Measurements from ENCODE around the gene JMY.
"Not testable (repeated sequence)": the region's sequence is repeated elsewhere in the genome, so short reads cannot be mapped to it uniquely, and the experiment has no call there.

JMY gene

DNA sequence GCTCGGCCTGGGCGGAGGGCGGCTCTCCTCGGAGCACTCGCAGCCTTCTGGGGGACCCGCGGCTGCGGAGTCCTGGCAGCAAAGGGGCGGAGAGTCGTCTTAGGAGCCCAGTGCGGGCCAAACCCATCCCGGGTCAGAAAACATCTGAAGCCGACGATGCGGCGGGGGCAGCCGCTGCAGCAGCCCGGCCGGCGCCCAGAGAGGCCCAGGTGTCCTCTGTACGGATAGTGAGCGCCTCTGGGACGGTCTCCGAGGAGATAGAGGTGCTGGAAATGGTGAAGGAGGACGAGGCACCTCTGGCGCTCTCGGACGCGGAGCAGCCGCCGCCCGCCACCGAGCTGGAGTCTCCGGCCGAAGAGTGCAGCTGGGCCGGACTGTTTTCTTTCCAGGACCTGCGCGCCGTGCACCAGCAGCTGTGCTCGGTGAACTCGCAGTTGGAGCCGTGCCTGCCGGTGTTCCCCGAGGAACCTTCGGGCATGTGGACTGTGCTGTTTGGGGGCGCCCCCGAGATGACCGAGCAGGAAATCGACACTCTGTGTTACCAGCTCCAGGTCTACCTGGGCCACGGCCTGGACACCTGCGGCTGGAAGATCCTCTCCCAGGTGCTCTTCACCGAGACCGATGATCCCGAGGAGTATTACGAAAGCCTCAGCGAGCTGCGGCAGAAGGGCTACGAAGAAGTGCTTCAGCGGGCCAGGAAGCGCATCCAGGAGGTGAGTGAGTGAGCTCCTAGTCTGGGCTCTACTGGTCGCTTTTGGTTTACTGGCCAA is 1.2 kb downstream of the JMY start:
- DNase-seq = peak; percentile 10 to 34 (median 12)

DNA sequence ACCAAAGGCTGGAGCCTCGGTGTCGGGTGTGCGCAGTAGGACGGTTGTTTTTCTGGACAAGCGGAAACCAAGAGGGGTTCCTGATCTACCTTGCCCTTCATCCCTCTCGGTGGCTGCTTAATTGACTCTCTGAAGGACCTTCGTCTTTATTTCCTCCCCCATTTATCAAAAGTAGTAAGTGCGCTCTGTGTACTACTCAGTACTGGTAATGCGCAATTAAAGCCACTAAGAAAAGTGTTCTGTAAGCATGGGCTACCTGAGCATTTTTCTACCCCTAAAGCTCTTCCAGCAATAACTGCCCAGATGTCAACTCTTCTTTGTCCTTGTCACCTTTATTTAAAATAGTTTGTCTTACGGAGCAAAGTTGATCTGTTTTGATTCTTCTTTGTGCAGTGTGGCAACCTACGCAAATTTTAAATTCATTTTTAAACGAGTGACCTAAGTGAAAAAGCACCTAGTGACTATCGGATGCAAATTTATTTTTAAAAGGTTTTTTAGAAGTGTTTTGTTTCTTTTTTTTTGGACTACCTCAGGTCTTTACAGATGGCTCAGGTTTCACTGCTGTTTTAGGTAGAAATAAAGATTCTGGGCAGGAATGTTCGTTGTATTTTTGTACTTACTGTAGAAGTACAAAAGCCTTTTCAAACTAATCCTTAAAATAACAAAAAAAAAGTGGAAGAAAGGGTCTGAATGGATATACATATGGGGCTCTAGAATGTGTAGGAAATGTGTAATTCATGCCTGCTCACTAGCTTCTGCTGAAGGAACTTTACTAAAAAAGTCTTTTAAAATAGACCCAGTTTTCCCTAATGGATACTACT is 2.0 kb downstream of the JMY start:
- DNase-seq = no peak

DNA sequence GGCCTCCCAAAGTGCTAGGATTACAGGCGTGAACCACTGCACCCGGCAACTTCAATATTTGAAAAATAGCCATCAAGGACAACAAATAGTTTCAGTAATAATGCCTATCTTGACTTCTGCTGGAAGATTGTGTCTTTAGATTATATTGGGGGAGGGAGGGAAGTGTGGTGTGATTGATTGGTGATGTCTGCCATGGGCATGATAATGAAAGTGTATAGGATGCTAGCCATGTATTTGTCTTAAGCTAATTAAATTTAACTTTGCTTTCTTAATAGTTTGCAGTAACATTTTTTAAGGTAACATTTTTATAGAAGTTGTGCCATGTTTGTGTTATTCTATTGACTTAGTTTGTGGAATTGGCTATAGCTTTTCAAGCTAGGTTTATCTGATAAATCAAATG is 4.6 kb downstream of the JMY start:
- no peak for DNase-seq

DNA sequence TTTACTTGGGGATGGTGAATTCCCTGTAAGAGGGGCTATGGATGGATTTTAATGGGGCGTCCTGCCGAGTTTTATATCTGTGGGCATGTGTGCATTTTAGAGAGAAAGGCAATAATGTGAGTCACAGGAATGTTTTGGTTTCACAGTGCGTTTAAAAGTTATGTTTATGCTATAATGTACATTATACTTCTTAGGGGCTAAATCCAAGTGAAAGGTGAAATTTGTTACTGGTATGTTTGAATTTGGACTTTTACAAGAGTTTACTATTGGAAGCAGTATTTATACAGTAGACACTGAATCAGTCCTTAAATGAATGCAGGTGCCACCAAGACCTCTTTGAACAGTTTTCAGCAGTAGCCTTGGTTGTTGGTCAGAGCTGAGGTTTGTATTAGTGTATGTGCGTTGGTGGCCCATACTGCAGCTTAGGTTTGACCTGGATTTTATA is 5.6 kb downstream of the JMY start:
- no peak for DNase-seq

DNA sequence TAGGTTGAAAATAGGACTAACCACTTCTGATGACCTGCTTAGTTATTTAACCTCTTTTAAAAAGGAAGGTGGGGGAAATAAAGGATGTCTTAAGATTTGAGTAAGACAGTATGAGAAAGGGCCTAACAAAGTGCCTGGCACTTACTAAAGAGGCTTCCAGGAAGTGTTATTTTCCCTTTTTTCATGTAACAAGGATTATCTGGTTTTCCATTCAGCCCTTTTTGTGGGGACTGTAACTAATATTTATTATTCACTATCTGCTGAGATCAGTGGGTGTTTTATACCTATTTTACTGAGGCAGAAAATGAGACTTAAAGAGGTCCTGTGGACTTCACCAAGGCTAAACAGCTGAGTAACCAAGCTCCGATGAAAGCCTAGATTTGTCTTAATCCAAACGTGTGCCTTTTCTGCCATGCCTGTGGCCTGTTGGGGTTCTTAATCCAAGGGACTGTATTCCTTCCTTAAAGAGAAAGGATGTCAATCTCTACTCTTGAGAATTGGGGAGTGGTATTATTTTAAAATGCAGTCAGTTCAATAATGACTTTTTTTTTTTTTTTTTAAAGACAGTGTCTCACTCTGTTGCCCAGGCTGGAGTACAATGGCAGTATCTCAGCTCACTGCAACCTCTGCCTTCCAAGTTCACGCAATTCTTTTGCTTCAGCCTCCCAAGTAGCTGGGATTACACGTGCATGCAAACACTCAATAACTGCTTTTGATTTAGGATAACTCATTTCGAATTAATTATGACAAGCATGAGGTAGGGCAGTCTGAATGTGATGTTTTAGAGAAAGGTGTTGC is 6.5 kb downstream of the JMY start:
- no peak for DNase-seq

DNA sequence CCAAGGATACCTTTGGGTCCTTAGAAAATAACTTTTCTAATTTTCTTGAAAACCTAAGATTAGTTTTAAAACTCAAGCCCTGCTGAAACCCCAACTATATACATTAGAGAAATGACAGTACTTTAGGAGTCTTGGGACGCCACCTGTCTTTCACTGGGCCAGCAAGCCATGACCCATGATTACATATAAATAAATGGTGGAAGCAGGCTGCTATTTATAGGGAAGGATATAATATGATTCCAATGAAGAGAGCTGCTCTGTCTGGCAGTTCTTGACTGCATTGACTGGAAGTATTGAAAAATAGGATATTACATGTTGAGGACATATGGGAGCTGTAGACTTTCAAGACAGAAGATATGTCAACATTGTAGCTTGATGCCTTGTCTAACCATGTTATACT is 7.3 kb downstream of the JMY start:
- no peak for DNase-seq

DNA sequence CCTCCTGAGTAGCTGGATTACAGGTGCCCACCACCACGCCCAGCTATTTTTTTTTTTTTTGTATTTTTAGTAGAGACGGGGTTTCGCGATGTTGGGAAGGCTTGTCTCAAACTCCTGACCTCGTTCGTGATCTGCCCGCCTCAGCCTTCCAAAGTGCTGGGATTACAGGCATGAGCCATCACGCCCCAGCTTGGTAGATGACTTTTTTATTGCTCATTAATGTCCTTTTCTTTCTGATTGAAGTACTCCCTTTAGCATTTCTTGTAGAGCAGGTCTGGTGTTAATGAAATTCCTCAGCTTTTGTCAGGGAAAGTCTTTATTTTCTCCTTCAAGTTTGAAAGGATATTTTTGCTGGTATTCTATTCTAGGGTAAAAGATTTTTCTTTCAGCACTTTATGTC is 18.1 kb downstream of the JMY start:
- not testable (repeated sequence) for DNase-seq

DNA sequence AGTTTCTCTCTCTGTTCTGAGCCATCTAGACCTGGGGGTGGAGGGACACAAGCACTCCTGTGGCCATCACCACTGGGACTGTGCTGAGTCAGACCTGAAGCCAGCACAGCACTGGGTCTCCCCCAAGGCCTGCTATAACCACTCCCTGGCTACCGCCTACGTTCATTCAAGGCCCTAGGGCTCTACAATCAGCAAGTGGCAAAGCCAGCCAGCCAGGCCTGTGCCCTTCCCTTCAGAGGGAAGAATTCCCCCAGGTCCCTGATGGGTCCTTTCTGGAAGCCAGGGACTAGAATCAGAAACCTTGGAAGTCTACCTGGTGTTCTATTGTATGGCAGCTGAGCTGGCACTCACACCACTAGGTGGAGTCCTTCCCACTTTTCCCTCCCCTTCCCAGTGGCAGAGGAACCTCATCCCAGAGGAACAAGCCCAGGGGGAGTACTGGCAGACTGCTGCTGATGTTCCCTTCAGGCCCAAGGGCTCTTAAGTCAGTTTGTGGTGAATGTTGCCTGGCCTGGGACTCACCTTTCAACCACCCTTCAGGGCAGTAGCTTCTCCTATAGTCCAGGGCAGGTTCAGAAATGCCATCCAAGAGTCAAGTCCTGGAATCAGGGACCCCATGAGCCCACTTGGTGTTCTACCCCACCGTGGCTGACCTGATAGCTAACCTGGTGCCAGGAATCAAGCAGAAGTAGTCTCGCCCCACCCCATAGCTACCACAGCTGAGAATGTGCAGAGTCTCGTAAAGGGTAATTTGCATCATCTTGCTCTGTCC is 20.0 kb downstream of the JMY start:
- DNase-seq = no peak

DNA sequence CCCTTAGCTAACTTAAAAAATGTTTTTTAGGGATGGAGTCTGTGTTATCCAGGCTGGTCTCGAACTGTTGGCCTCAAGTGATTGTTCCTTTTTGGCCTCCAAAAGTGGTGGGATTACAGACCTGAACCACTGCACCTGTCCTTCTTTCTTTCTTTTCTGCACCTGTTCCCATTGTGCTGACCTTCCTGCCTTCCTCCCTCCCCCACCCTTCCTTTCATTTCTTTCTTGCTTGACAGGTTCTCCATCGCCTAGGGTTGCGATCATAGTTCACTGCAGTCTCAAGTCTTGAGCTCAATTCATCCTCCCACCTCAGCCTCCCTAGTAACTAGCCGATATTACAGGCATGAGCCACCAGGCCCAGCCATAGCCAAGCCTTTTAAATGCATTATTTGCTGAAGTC is 20.6 kb downstream of the JMY start:
- DNase-seq = no peak

DNA sequence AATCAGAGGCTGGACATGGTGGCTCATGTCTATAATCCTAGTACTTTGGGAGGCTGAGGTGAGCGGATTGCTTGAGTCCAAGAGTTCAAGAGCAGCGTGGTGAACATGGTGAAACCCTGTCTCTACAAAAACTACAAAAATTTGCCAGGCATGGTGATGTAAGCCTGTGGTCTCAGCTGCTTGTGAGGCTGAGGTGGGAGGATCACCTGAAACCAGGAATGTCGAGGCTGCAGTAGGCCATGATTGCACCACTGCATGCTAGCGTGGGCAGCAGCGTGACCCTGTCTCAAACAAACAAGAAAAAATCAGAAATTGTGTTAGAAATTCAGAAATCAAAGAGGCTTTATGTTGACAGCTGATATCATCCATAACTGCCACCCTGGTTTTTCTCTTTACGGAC is 21.4 kb downstream of the JMY start:
- no peak for DNase-seq

DNA sequence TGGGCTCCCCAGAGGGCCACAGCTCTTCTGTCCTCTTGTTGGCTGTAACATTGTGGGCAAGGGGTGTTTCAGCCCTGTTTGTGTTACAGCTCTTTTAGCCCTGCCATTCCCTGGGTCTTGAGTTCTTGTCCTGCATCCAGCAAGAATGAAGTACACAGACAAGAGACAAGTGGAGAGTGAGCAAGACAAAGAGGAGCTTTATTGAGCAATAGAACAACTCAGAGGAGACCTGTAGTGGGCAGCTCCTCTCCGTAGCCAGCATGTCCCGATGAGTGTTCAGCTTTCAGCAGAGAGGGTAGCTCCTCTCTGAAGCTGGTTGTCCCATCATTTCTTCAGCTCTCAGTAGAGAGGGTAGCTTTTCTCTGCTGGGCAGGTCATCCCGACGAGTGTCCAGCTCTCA is 22.9 kb downstream of the JMY start:
- no peak for DNase-seq

DNA sequence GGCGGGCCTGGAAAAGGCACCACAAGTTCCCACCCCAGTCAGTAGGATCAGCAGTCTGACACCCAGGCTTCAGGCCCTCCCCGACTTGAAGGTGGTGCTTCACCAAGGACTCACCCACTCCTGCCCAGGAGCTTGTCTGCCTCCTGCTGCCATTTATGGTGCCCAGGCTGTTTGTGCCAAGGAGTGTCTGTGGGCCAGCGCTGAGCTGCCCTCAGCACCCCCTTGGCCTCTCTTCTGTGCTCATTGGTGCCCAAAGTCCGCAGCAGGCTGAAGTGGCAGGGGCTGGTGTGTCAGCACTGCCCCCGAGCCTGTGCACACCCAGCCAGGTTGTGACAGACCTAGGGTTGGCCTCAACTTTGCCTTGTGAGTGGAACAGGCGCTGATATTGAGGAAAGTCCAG is 23.5 kb downstream of the JMY start:
- DNase-seq = no peak

DNA sequence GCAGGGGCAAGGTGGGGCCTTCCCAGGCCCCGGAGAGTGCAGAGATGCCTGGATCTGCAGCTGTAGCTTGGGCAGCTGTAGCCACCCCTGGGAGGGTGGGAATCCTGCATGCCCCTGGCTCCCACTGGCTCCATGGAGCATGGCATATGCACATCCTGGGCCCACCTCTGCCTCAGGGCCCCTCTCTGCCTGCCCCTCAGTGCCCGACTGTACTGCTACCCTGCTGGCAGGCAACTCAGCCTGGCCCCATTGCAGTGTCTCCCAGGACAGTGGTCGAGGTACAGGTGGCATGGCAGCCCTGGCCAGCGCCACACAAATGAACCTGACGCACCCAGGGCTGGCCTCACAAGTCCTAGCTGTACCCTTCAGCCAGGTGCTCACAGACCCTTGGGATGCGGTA is 23.9 kb downstream of the JMY start:
- DNase-seq = no peak

DNA sequence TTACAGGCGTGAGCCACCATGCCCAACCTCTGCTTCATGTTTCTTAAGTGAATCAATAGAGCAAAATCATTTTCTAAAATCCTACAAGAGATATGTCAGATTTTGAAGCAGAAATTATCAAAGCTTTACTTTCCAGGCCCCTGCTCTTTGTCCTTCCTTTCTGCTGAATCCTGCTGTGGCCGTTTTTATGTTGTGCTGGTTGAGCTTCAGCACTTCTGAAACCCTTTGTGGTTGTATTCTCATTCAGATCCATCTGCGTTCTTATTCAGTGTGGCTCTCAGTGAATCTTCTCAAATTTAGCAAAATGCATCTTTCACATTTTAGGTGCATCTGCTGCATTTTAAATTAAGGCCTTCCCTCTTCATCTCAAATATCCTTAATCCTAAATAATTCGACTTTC is 26.0 kb downstream of the JMY start:
- no peak for DNase-seq

DNA sequence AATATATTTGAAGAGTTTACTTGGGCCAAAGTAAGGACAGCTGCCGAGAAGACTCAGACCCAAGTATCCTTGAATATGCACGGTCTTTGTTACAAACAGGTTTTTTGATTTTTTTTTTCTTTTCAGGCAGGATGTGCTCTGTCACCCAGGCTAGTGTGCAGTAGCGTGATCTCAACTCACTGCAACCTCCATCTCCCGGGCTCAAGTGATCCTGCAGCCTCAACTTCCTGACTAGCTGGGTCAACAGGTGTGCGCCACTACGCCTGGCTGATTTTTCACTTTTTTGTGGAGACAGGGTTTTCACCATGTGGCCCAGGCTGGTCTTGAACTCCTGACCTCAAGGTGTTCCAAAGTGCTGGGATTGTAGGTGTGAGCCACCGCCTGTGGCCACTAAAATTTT is 27.4 kb downstream of the JMY start:
- DNase-seq = no peak

DNA sequence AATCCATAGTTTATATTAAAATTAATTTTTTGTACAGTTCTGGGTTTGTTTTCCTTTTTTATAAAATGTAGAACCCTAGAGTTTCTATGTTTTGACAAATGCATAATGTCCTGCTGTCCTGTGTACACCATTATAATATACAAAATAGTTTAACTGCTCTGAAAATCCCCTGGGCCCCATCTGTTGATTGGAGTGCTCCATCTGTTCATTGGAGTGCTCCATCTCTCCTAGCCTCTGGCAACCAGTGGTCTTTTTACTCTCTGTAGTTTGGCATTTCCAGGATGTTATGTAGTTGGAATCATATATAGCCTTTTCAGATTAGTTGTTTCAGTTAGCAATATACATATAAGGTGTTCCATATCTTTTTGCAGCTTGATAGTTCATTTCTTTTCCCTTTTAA is 31.2 kb downstream of the JMY start:
- DNase-seq = no peak

DNA sequence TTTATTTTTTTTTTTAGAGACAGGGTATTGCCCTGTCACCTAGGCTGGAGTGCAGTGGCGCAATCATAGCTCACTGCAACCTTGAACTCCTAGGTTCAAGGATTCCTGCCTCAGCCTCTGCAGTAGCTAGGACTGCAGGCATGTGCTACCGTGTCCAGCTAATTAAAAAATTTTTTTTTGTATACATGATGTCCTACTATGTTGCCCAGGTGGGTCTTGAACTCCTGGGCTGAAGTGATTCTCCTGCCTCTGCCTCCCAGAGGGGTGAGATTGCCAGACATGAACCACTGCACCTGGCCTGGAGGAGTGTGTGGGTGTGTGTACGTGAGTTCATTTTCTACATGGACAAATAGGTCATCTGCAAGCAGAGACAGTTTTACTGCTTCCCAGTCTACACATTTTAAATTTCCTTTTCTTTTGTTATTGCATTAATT is 33.8 kb downstream of the JMY start:
- DNase-seq = no peak

DNA sequence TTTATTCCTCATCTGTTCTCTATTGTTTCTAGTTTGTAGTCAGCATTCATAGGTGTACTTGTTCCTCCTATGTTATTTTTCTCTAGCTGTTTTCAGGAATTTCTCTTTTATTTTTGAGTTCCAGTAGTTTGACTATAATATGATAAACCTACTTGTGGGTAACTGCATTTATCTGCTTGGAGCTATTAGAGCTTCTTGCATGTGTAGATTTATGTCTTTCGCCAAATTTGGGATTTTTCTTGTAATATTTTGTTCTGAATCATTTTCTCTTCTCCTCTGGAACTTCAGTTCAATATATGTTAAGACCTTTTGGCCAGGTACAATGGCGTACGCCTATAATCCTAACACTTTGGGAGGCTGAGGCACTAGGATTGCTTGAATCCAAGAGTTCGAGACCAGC is 37.4 kb downstream of the JMY start:
- DNase-seq = no peak

DNA sequence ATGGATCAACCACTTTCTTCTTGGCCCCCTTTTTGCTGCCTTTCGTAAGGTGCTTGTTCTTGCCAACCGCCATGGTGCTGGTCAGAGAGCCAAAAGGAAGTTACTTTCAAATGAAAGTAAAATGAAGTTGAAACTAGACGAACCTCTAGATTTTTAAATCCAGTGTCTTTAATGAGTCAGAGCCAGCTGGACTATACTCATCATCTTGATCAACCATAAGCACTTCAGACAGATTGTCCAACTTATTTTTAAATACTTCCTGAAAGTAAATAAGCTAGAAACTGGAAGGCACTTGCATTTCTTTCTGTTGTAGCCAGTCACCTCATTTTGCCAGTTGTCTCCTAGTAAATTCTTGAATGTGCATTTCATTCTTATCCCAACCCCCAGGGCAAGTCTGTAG is 48.9 kb downstream of the JMY start:
- DNase-seq = no peak

DNA sequence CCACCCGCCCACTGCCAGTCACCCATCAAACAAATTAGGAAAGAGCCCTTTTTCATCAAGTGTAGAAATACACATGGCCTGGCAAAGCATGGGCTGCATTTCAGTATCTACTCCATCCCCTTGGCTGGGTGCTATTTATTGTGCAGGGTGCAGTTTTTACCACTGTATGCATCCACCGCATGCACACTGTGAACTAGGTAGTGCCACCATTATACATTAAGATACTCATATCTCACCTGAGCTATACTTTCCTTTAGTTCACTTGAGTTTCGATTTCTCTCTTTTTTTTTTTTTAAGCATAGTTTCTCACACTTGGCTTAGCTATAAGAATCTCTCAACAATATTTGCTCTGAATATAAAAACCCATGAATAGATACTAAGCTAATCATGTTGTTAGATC is 49.4 kb downstream of the JMY start:
- DNase-seq = no peak

DNA sequence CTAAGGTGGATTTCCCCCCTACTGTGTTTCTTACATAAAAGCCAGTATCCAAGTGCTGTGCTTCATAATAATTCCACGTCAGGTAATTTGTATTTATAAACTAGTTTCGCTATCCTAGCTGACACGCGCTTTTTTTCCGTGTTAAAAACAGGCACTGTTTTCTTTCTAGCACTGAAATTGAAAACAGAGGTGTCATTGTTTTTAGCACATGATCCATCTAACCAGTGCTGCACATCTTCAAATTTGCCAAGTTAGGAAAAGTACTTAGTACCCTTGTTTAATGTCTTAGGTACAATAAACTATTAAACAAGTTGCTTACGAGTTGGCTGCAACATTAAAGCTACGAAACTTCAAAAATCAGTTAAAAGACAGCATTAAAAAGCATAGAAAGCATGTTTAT is 49.9 kb downstream of the JMY start:
- no peak for DNase-seq

DNA sequence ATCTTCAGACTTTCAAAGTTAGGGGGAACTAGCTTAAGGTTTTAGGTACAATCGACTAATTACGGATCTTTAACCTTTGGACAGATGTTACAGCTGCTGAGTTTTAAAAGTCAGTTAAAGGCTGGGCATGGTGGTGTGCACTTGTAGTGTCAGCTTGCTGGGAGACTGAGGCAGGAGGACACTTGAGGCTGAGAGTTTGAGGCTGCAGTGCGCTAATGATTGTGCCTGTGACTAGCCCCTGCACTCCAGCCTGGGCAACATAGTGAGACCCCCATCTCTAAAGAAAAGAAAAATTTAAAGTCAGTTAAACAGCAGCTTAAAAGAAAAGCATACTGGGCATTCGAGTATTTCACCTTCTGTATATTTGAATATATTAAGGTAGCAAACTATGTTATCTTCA is 51.4 kb downstream of the JMY start:
- no peak for DNase-seq

DNA sequence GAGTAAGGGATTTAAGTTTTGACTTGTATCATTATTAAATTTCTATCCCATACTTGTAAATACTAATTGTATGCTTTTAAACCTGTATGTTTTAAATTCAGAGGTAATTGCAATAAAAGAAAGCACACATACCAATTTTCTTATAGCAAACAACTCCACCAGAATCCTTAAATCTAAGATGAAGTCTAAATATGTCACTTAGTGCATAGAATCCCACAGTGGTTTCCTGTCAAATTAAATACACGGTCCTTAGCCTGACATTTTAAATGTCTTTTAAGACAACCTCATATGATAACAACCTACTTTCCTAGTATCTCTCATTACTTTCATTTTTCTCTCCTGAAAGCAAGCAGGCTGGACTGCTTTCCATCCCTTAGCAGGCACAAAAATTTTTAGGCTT is 52.0 kb downstream of the JMY start:
- no peak for DNase-seq

Measured in activated CD4-positive, CD25-positive, alpha-beta regulatory T cell (primary cell).